ENCODE data around the gene RAB5IF. TPM values are rescaled to one million over a fixed set of nuclear protein-coding genes. Genes with fewer than 3 reads are reported as not detected.

Gene RAB5IF
- total and polyA plus RNA-seq, 4 donors, result 43.2 to 202 (median 104) TPM

DNA sequence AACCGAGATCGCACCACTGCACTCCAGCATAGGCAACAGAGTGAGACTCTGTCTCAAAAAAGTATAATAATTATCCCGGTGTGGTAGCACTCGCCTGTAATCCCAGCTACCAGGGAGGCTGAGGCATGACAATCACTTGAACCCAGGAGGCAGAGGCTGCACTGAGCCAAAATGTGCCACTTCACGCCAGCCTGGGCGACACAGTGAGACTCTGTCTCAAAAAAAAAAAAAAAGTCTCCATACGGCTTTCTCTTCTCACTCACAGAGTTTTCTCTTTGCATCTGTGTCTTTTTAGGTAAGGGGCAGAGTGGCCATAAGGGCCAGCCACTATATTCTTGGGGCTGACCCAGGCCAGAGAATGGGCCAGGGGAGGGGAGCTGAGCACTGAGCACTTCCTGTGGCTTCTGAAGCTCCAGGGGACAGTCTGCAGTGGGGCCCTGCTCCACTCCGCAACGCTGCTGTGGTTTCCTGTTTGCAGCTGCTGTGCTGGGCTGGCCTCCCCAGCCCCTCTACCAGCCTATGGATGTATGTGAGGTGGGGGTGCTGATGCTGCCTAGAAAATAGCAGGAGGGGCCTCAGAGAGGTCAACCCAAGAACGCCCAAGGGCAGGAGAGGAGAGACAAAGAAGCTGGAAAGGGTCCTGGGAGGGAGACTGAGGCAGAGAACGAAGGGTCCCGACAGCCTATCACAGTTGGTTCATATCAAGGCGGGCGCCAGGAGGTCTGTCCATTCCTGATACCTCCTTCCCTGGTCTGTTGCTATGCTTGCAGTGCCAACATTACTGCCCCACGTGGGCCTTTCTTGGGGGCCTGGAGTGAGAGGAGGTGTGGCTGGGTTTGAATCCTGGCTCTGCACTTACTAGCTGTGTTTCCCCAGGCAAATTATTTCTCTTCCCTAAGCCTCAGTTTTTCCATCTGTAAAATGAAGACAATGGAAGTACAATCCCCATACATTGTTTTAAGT, 24.4 kb downstream of the RAB5IF start:
- Histone ChIP-seq H3K4me3 (no peak overlapping the region), H3K27ac (ENCODE audit: low read depth in 1 of 2, low read length in 1 of 2) (no peak overlapping the region), H3K4me1 (ENCODE audit: control insufficient read depth in 5 of 5, insufficient read depth in 5 of 5, low read length in 5 of 5) (no peaks in the 10 kb centered on the region), H3K36me3 (ENCODE audit: control insufficient read depth in 4 of 4, insufficient read depth in 4 of 4, low read length in 4 of 4) (no peaks in the 10 kb centered on the region), H3K9me3 (ENCODE audit: control insufficient read depth in 4 of 4, insufficient read depth in 3 of 4, low read length in 3 of 4) (no peaks in the 10 kb centered on the region), H3K27me3 (ENCODE audit: control insufficient read depth in 3 of 3, insufficient read depth in 3 of 3, low read length in 2 of 3) (no peaks in the 10 kb centered on the region), H3K9ac (ENCODE audit: insufficient read depth in 1 of 2, low read length in 2 of 2) (no peak overlapping the region)
- no peak for TF ChIP-seq CTCF (IDR thresholded peaks at IDR 0.05; ENCODE audit: control extremely low read depth, extremely low read depth)
- 47 to 66% methylated on average over 15 of the region's 15 CpGs for WGBS, 2 donors
- no peak for ATAC-seq (ENCODE audit: insufficient read depth, low FRiP score)
- peak in 1 of 3 donors; percentile 24 for DNase-seq

GRCh38 chr20:36631646-36632045, 26.1 kb downstream of the RAB5IF start:
- Histone ChIP-seq H3K9ac (ENCODE audit: insufficient read depth in 1 of 2, low read length in 2 of 2) (no peak overlapping the region), H3K9me3 (ENCODE audit: control insufficient read depth in 4 of 4, insufficient read depth in 3 of 4, low read length in 3 of 4) (no peaks in the 10 kb centered on the region), H3K27ac (ENCODE audit: low read depth in 1 of 2, low read length in 1 of 2) (no peak overlapping the region), H3K4me3 (no peak overlapping the region), H3K36me3 (ENCODE audit: control insufficient read depth in 4 of 4, insufficient read depth in 4 of 4, low read length in 4 of 4) (no peaks in the 10 kb centered on the region), H3K27me3 (ENCODE audit: control insufficient read depth in 3 of 3, insufficient read depth in 3 of 3, low read length in 2 of 3) (no peaks in the 10 kb centered on the region), H3K4me1 (ENCODE audit: control insufficient read depth in 5 of 5, insufficient read depth in 5 of 5, low read length in 5 of 5) (no peaks in the 10 kb centered on the region)
- ATAC-seq (ENCODE audit: insufficient read depth, low FRiP score) (no peak), DNase-seq (no peak)
- TF ChIP-seq CTCF (IDR thresholded peaks at IDR 0.05; ENCODE audit: control extremely low read depth, extremely low read depth), result no peak
- WGBS, 2 donors, result 49 to 79% methylated on average over 6 of the region's 6 CpGs

GRCh38 chr20:36632147-36632486, 26.5 kb downstream of the RAB5IF start:
- Histone ChIP-seq H3K27ac (ENCODE audit: low read depth in 1 of 2, low read length in 1 of 2) (no peak overlapping the region), H3K27me3 (ENCODE audit: control insufficient read depth in 3 of 3, insufficient read depth in 3 of 3, low read length in 2 of 3) (no peaks in the 10 kb centered on the region), H3K9me3 (ENCODE audit: control insufficient read depth in 4 of 4, insufficient read depth in 3 of 4, low read length in 3 of 4) (no peaks in the 10 kb centered on the region), H3K9ac (ENCODE audit: insufficient read depth in 1 of 2, low read length in 2 of 2) (no peak overlapping the region), H3K4me3 (no peak overlapping the region), H3K36me3 (ENCODE audit: control insufficient read depth in 4 of 4, insufficient read depth in 4 of 4, low read length in 4 of 4) (no peaks in the 10 kb centered on the region), H3K4me1 (ENCODE audit: control insufficient read depth in 5 of 5, insufficient read depth in 5 of 5, low read length in 5 of 5) (no peaks in the 10 kb centered on the region)
- no peak for TF ChIP-seq CTCF (IDR thresholded peaks at IDR 0.05; ENCODE audit: control extremely low read depth, extremely low read depth)
- ATAC-seq (ENCODE audit: insufficient read depth, low FRiP score) (no peak), DNase-seq (no peak)
- WGBS, 2 donors, result 77 to 85% methylated on average over 3 of the region's 3 CpGs
